ENCODE measurements around the gene ACOX2. TPM values are rescaled to one million over a fixed set of nuclear protein-coding genes. Genes with fewer than 3 reads are reported as not detected.

Gene ACOX2
- total RNA-seq: 10 to 100 TPM; 20.8 to 22.2 TPM

- H3K36me3 ChIP-seq: peaks cover 8% of the 10 kb centered on the region
- no peak for TF ChIP-seq CTCF (IDR thresholded peaks at IDR 0.05)
- ATAC-seq (ENCODE audit: insufficient number of reproducible peaks, low FRiP score, low read depth) (peak; percentile 79), DNase-seq (ENCODE audit: low spot score) (no peak)
- H3K27me3 ChIP-seq (replicated peaks; ENCODE audit: insufficient read depth): no peaks in the 10 kb centered on the region
- no peaks in the 10 kb centered on the region for H3K9me3 ChIP-seq
- peaks cover 7 to 22% of the 10 kb centered on the region in 2 donors for H3K4me1 ChIP-seq (ENCODE audit: control insufficient read depth in 1 of 2, low read depth in 2 of 2)
- H3K27ac ChIP-seq: peak within 1 kb of the TSS; percentile 58 to 66
- H3K4me3 ChIP-seq: peak within 1 kb of the TSS; percentile 65
These were observed at the start of gene ACOX2 for GRCh38 chr3:58536501-58537411. Gene ACOX2 (minus strand): TSS chr3:58537190. CDS start chr3:58535106, 2,084 bp downstream.

GRCh38 chr3:58585994-58586393, 49.0 kb upstream of the ACOX2 start:
- Histone ChIP-seq H3K4me3 (peak overlapping the region; percentile 75), H3K27ac (no peak overlapping the region), H3K4me1 (ENCODE audit: control insufficient read depth in 1 of 2, low read depth in 2 of 2) (peaks cover 3 to 15% of the 10 kb centered on the region in 2 donors), H3K36me3 (no peaks in the 10 kb centered on the region), H3K9me3 (no peaks in the 10 kb centered on the region), H3K27me3 (replicated peaks; ENCODE audit: insufficient read depth) (no peaks in the 10 kb centered on the region)
- no peak for DNase-seq (ENCODE audit: low spot score)
- no peak for ATAC-seq (ENCODE audit: insufficient number of reproducible peaks, low FRiP score, low read depth)
- no peak for TF ChIP-seq CTCF (IDR thresholded peaks at IDR 0.05)

GRCh38 chr3:58585005-58585786, 48.2 kb upstream of the ACOX2 start:
- Histone ChIP-seq H3K4me3 (peak overlapping the region; percentile 75), H3K9me3 (no peaks in the 10 kb centered on the region), H3K27ac (peak overlapping the region; percentile 35 to 46), H3K27me3 (replicated peaks; ENCODE audit: insufficient read depth) (no peaks in the 10 kb centered on the region), H3K4me1 (ENCODE audit: control insufficient read depth in 1 of 2, low read depth in 2 of 2) (peaks cover 3 to 15% of the 10 kb centered on the region in 2 donors), H3K36me3 (no peaks in the 10 kb centered on the region)
- peak; percentile 56 for ATAC-seq (ENCODE audit: insufficient number of reproducible peaks, low FRiP score, low read depth)
- DNase-seq (ENCODE audit: low spot score): peak; percentile 17
- TF ChIP-seq CTCF (IDR thresholded peaks at IDR 0.05): peak; percentile 90

- H3K4me3 ChIP-seq: peak overlapping the region; percentile 75
- no peaks in the 10 kb centered on the region for H3K27me3 ChIP-seq (replicated peaks; ENCODE audit: insufficient read depth)
- DNase-seq (ENCODE audit: low spot score) (no peak), ATAC-seq (ENCODE audit: insufficient number of reproducible peaks, low FRiP score, low read depth) (no peak)
- no peak for TF ChIP-seq CTCF (IDR thresholded peaks at IDR 0.05)
- H3K27ac ChIP-seq: peak overlapping the region; percentile 35 to 46
- H3K9me3 ChIP-seq: no peaks in the 10 kb centered on the region
- peaks cover 3 to 15% of the 10 kb centered on the region in 2 donors for H3K4me1 ChIP-seq (ENCODE audit: control insufficient read depth in 1 of 2, low read depth in 2 of 2)
- no peaks in the 10 kb centered on the region for H3K36me3 ChIP-seq
These were observed 47.7 kb upstream of the ACOX2 start for GRCh38 chr3:58584690-58585004.
